SK-N-SH (cell line): ENCODE data around the gene SCRN1. TPM values are rescaled to one million over a fixed set of nuclear protein-coding genes. Genes with fewer than 3 reads are reported as not detected.

Experiments
- CTCF ChIA-PET: fragments of 300-600, 350-600 bp; formaldehyde crosslinking; extraction: SDS; loops from one replicate; lab custom pipeline; 2021; lab: Yijun Ruan, JAX
- POLR2A ChIA-PET: fragments of 350-600 bp; sonication (Branson Sonifier 250); formaldehyde crosslinking; extraction: SDS; loops from one replicate; lab custom pipeline; 2020; ENCODE audit warnings: antibody characterized with exemption, inconsistent platforms; lab: Yijun Ruan, JAX
- DNase-seq: peaks from one replicate; pipeline ENCODE4 v3.0.0; 2012
- H2AFZ ChIP-seq: fragments of 200-600 bp; sonication (generic); 2 replicates; pipeline ENCODE4 v1.8.1; 2016; ENCODE audit warnings: antibody characterized with exemption, mild to moderate bottlenecking, low read depth
- H3F3A ChIP-seq: fragments of 200-600 bp; sonication (generic); replicated peaks from 2 replicates; pipeline ENCODE3; 2016; ENCODE audit warnings: antibody characterized with exemption, mild to moderate bottlenecking; ENCODE audit not compliant: insufficient read depth
- H3K27ac ChIP-seq, 2 experiments: fragments of 200-500 bp in 1 of 2; fragments of 200-600 bp in 1 of 2; sonication (Bioruptor generic) in 1 of 2; sonication (generic), shearing (Covaris generic) in 1 of 2; 2 replicates each; pipeline versions ENCODE4 v1.5.1 to v1.6.1; 2014 to 2016; ENCODE audit warnings: low read depth in 2 of 2, inconsistent platforms in 1 of 2, low read length in 1 of 2, mild to moderate bottlenecking in 1 of 2, mixed read lengths in 1 of 2
- H3K27me3 ChIP-seq: fragments of 200-600 bp; sonication (generic), shearing (Covaris generic); 2 replicates; pipeline ENCODE4 v1.6.1; 2016; ENCODE audit warnings: mixed run types; ENCODE audit not compliant: insufficient read depth
- H3K36me3 ChIP-seq, 2 experiments: fragments of 200-500 bp in 1 of 2; fragments of 200-600 bp in 1 of 2; sonication (Bioruptor generic) in 1 of 2; sonication (generic) in 1 of 2; replicated peaks in 1 of 2; 2 replicates each; pipeline versions ENCODE3 to v1.5.1; 2014 to 2016; ENCODE audit warnings: low read length in 1 of 2, mild to moderate bottlenecking in 1 of 2; ENCODE audit not compliant: insufficient read depth in 2 of 2, control insufficient read depth in 1 of 2
- H3K4me1 ChIP-seq, 2 experiments: fragments of 200-500 bp in 1 of 2; fragments of 200-600 bp in 1 of 2; sonication (Bioruptor generic) in 1 of 2; sonication (generic), shearing (Covaris generic) in 1 of 2; 2 replicates each; pipeline versions ENCODE4 v1.5.1 to v1.6.1; 2014 to 2016; ENCODE audit warnings: low read depth in 1 of 2, low read length in 1 of 2, mixed run types in 1 of 2; ENCODE audit not compliant: insufficient read depth in 2 of 2, control insufficient read depth in 1 of 2
- H3K4me2 ChIP-seq: fragments of 200-600 bp; sonication (generic), shearing (Covaris generic); 2 replicates; pipeline ENCODE4 v1.6.1; 2017; ENCODE audit warnings: mixed run types
- H3K4me3 ChIP-seq, 2 experiments: fragments of 200-500 bp in 1 of 2; fragments of 200-600 bp in 1 of 2; sonication (Bioruptor generic) in 1 of 2; sonication (generic), shearing (Covaris generic) in 1 of 2; 2 replicates each; pipeline versions ENCODE4 v1.5.1 to v1.8.1; 2014 to 2016; ENCODE audit warnings: low read depth in 2 of 2, inconsistent platforms in 1 of 2, low read length in 1 of 2, mild to moderate bottlenecking in 1 of 2, mixed read lengths in 1 of 2, moderate library complexity in 1 of 2
- H3K79me2 ChIP-seq: fragments of 200-600 bp; sonication (generic); 2 replicates; pipeline ENCODE4 v1.8.1; 2017; ENCODE audit warnings: mild to moderate bottlenecking; ENCODE audit not compliant: insufficient read depth
- H3K9ac ChIP-seq: fragments of 200-600 bp; sonication (generic); 2 replicates; pipeline ENCODE4 v1.6.1; 2017; ENCODE audit warnings: mixed run types
- H3K9me2 ChIP-seq: fragments of 200-600 bp; sonication (generic); 2 replicates; pipeline ENCODE4 v1.6.1; 2017; ENCODE audit warnings: mixed run types
- H3K9me3 ChIP-seq: fragments of 200-600 bp; sonication (generic); 2 replicates; pipeline ENCODE4 v1.6.1; 2017; ENCODE audit warnings: mixed run types, mild to moderate bottlenecking, moderate library complexity
- H4K20me1 ChIP-seq: fragments of 200-600 bp; sonication (generic); 2 replicates; pipeline ENCODE4 v1.6.1; 2017; ENCODE audit warnings: mild to moderate bottlenecking, mixed run types; ENCODE audit not compliant: insufficient read depth
- ELF1 ChIP-seq: IDR thresholded peaks from 2 replicates; pipeline ENCODE4 v1.4.0; 2012
- EP300 ChIP-seq, 2 experiments: IDR thresholded peaks; 2 replicates each; pipeline versions ENCODE4 v1.4.0 to v1.6.1; 2012; ENCODE audit warnings: borderline replicate concordance in 1 of 2, low read depth in 1 of 2, low read length in 1 of 2
- FOSL2 ChIP-seq: IDR thresholded peaks from 2 replicates; pipeline ENCODE4 v1.4.0; 2012; ENCODE audit warnings: low read depth, mild to moderate bottlenecking, moderate library complexity, borderline replicate concordance
- FOXM1 ChIP-seq: IDR thresholded peaks from 2 replicates; pipeline ENCODE4 v1.4.0; 2012; ENCODE audit warnings: low read depth, mild to moderate bottlenecking
- MXI1 ChIP-seq: IDR thresholded peaks from 2 replicates; pipeline ENCODE4 v1.6.1; 2012; ENCODE audit warnings: mild to moderate bottlenecking, low read depth, low read length, improper control_type of control experiment
- NRF1 ChIP-seq: IDR thresholded peaks from 2 replicates; pipeline ENCODE4 v1.6.1; 2012; ENCODE audit warnings: low read depth, mild to moderate bottlenecking, low read length
- POLR2AphosphoS5 ChIP-seq: IDR thresholded peaks from 2 replicates; pipeline ENCODE4 v1.6.1; 2012; ENCODE audit warnings: low read depth, low read length
- RAD21 ChIP-seq: IDR thresholded peaks from 2 replicates; pipeline ENCODE4 v1.6.1; 2012; ENCODE audit warnings: mild to moderate bottlenecking, low read length
- RXRA ChIP-seq: IDR thresholded peaks from 2 replicates; pipeline ENCODE4 v1.4.0; 2012; ENCODE audit warnings: low read depth, mild to moderate bottlenecking, borderline replicate concordance
- SIN3A ChIP-seq: IDR thresholded peaks from 2 replicates; pipeline ENCODE4 v1.6.1; 2012; ENCODE audit warnings: low read depth, mild to moderate bottlenecking, low read length, moderate library complexity, borderline replicate concordance
- SMC3 ChIP-seq: IDR thresholded peaks from 2 replicates; pipeline ENCODE4 v1.6.1; 2012; ENCODE audit warnings: low read depth, low read length, improper control_type of control experiment
- TAF1 ChIP-seq: IDR thresholded peaks from 2 replicates; pipeline ENCODE4 v1.6.1; 2012; ENCODE audit warnings: low read depth, mild to moderate bottlenecking, low read length, moderate library complexity, borderline replicate concordance
- TEAD4 ChIP-seq: IDR thresholded peaks from 2 replicates; pipeline ENCODE4 v1.4.0; 2012; ENCODE audit warnings: mild to moderate bottlenecking, borderline replicate concordance; ENCODE audit not compliant: insufficient read depth
- YY1 ChIP-seq: IDR thresholded peaks from 2 replicates; pipeline ENCODE4 v1.4.0; 2012; ENCODE audit warnings: low read depth, mild to moderate bottlenecking
- WGBS: methylation state at CpG from one replicate; pipeline ENCODE4 v1.1.6; 2017; ENCODE audit warnings: low lambda C conversion rate; 5-methylcytosine and 5-hydroxymethylcytosine counted together
- polyA plus RNA-seq, 3 experiments: library from polyadenylated mRNA; depleted of rRNA; stranded (reverse); fragments of >200 nt; gene quantifications; 2 replicates each; pipeline ENCODE4 v1.2.3, GENCODE V29; 2012
- TF ChIP-seq, protein P1 (sequence below): fragments of 200-600 bp; sonication (generic); IDR thresholded peaks from 2 replicates; pipeline ENCODE4 v1.6.1; 2017; ENCODE audit warnings: antibody characterized with exemption, mild to moderate bottlenecking, moderate library complexity
- TF ChIP-seq, protein P2 (sequence below): fragments of 150-350 bp; IDR thresholded peaks from 2 replicates; pipeline ENCODE4 v1.6.1; 2017; ENCODE audit warnings: antibody characterized with exemption, low read length, low read depth, borderline replicate concordance
- TF ChIP-seq, protein P3 (sequence below): IDR thresholded peaks from 2 replicates; pipeline ENCODE4 v1.4.0; 2012; ENCODE audit warnings: low read depth
- TF ChIP-seq, protein P4 (sequence below): IDR thresholded peaks from 2 replicates; pipeline ENCODE4 v1.4.0; 2012; ENCODE audit warnings: low read depth, borderline replicate concordance

The SCRN1 gene
- polyA plus RNA-seq, 1 of the 3 experiments (the other 2 are of a cell fraction) = 64.3 TPM

DNA sequence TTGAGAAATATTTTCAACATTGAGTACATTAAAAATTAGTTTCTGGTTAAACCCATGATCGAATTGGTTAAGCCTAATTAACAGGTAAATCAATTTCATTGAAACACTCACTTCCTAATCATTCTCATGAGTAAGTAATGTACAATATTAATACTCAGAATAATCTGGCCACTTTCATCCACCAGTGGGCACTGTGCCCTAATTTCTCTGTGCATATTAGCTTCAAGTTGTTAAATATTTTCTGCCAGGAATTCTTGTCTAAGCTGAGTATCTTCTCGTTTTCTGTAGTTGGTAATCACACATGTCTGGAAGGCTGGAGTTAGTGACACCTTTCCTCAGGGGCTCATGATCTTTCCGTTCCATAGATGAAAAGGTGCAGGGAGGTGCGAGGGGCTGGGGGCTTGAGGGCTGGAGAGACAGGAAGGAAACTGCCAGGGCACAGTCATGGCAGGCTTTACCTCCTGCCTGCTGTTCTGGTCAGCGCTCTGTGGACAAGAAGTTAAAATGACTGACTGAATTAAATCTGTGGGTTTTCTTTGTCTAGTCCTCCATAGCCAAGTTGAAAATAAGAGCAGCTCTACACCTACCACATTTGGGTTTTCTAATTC lies 111.4 kb downstream of the SCRN1 start:
- ChIA-PET POLR2A (interaction anchor here (1.0 kb wide), 1 partner anchor 43 kb away, joined by 4 read pairs; no protein-coding TSS in a partner anchor), CTCF (interaction anchor here (0.5 to 12.0 kb wide), 51 partner anchors 9 to 1471 kb away, joined by 3 to 365 read pairs (median 4); partner anchors contain the start of gene PLEKHA8)
- Histone ChIP-seq H3K9ac (no peak overlapping the region), H3K79me2 (no peaks in the 10 kb centered on the region), H3K9me2 (no peaks in the 10 kb centered on the region), H3K27me3 (no peaks in the 10 kb centered on the region), H4K20me1 (no peaks in the 10 kb centered on the region), H3F3A (no peaks in the 10 kb centered on the region), H3K9me3 (no peaks in the 10 kb centered on the region), H3K27ac (no peak overlapping the region), H3K36me3 (no peaks in the 10 kb centered on the region), H3K4me3 (no peak overlapping the region), H3K4me1 (peaks cover 0 to 2% of the 10 kb centered on the region in 2 experiments; a peak in 1 of 4 replicates), H3K4me2 (no peak overlapping the region), H2AFZ (no peak overlapping the region)
- DNase-seq = peak; percentile 79
- TF ChIP-seq RXRA (no peak), RAD21 (peak; percentile 97), MXI1 (no peak), SMC3 (peak; percentile 95)
- TF ChIP-seq, protein P1, sequence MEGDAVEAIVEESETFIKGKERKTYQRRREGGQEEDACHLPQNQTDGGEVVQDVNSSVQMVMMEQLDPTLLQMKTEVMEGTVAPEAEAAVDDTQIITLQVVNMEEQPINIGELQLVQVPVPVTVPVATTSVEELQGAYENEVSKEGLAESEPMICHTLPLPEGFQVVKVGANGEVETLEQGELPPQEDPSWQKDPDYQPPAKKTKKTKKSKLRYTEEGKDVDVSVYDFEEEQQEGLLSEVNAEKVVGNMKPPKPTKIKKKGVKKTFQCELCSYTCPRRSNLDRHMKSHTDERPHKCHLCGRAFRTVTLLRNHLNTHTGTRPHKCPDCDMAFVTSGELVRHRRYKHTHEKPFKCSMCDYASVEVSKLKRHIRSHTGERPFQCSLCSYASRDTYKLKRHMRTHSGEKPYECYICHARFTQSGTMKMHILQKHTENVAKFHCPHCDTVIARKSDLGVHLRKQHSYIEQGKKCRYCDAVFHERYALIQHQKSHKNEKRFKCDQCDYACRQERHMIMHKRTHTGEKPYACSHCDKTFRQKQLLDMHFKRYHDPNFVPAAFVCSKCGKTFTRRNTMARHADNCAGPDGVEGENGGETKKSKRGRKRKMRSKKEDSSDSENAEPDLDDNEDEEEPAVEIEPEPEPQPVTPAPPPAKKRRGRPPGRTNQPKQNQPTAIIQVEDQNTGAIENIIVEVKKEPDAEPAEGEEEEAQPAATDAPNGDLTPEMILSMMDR = peak; percentile 95
- 49% methylated on average over 5 of the region's 5 CpGs for WGBS

DNA sequence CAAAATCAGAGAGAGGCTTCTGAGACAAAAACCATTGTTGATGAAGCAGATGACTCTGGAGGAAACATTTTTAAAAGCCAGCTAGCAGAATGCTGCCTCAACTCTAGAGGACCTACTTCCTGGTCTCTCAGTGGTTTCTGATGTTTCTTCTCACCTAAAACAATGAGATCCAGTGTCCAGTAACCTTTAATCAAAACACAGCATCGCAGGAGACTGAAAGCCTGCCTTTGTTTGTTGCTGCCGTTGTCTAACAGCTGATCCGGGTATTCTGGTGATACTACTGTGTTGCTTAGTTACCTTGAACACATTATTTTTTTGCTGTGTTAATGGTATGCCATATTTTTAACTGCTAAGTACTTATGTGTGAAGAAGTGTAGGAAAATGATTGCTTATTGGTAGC lies 112.4 kb downstream of the SCRN1 start:
- Histone ChIP-seq H2AFZ (no peak overlapping the region), H3K4me3 (no peak overlapping the region), H3K36me3 (no peaks in the 10 kb centered on the region), H3K79me2 (no peaks in the 10 kb centered on the region), H3K4me1 (peaks cover 0 to 2% of the 10 kb centered on the region in 2 experiments; a peak in 1 of 4 replicates), H3K9ac (no peak overlapping the region), H3K27me3 (no peaks in the 10 kb centered on the region), H3K4me2 (no peak overlapping the region), H3K27ac (no peak overlapping the region), H3K9me3 (no peaks in the 10 kb centered on the region), H3F3A (no peaks in the 10 kb centered on the region), H3K9me2 (no peaks in the 10 kb centered on the region), H4K20me1 (no peaks in the 10 kb centered on the region)
- TF ChIP-seq POLR2AphosphoS5 = no peak
- TF ChIP-seq, protein P1 = no peak
- TF ChIP-seq, protein P2, sequence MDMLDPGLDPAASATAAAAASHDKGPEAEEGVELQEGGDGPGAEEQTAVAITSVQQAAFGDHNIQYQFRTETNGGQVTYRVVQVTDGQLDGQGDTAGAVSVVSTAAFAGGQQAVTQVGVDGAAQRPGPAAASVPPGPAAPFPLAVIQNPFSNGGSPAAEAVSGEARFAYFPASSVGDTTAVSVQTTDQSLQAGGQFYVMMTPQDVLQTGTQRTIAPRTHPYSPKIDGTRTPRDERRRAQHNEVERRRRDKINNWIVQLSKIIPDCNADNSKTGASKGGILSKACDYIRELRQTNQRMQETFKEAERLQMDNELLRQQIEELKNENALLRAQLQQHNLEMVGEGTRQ = no peak
- TF ChIP-seq FOSL2 = no peak
- TF ChIP-seq MXI1 = no peak
- no peak for TF ChIP-seq SIN3A
- TF ChIP-seq YY1 = no peak
- TF ChIP-seq, protein P3, sequence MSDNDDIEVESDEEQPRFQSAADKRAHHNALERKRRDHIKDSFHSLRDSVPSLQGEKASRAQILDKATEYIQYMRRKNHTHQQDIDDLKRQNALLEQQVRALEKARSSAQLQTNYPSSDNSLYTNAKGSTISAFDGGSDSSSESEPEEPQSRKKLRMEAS = no peak
- TF ChIP-seq SMC3 = no peak
- TF ChIP-seq, protein P4, sequence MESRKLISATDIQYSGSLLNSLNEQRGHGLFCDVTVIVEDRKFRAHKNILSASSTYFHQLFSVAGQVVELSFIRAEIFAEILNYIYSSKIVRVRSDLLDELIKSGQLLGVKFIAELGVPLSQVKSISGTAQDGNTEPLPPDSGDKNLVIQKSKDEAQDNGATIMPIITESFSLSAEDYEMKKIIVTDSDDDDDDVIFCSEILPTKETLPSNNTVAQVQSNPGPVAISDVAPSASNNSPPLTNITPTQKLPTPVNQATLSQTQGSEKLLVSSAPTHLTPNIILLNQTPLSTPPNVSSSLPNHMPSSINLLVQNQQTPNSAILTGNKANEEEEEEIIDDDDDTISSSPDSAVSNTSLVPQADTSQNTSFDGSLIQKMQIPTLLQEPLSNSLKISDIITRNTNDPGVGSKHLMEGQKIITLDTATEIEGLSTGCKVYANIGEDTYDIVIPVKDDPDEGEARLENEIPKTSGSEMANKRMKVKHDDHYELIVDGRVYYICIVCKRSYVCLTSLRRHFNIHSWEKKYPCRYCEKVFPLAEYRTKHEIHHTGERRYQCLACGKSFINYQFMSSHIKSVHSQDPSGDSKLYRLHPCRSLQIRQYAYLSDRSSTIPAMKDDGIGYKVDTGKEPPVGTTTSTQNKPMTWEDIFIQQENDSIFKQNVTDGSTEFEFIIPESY = no peak
- TF ChIP-seq TEAD4 = no peak
- no peak for TF ChIP-seq ELF1
- TF ChIP-seq RXRA = no peak
- TF ChIP-seq NRF1 = no peak
- TF ChIP-seq FOXM1 = no peak
- no peak for TF ChIP-seq TAF1
- no peak for TF ChIP-seq EP300 (IDR thresholded peaks at IDR 0.05; ENCODE audit: borderline replicate concordance in 1 of 2, low read depth in 1 of 2, low read length in 1 of 2)
- WGBS = 28% methylated on average over 3 of the region's 3 CpGs
- ChIA-PET POLR2A (no interaction called here), CTCF (interaction anchor here (0.7 to 12.0 kb wide), 21 partner anchors 10 to 289 kb away, joined by 3 to 365 read pairs (median 6); partner anchors contain the start of gene PLEKHA8)
- DNase-seq = no peak
